ENCODE measurements around the gene HS3ST3A1.
A peak's percentile ranks its signal among the peaks of the same experiment; 100 is the strongest.

The HS3ST3A1 gene

DNA sequence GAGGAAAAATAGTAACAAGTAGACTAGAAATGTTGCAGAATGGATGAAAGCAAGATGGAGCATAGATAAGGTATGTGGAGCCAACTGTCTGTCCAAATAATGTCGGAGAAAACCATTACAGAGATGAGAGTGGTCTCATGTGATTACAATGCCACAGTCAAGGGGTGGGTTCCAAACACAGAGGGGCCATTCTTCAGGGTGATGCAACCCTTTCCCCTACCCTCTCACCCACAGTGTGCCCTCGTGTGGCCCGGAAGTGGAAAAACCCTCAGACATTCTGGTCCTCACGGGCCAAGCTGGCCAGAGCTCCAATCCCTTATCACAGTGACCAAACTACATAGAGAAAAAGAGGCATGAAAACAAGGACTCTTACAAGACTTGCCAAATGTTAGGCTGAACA is 17.7 kb upstream of the HS3ST3A1 start:
- H2AFZ ChIP-seq, result no peak overlapping the region
- H3K4me1 ChIP-seq, result no peaks in the 10 kb centered on the region
- H3K9me3 ChIP-seq (ENCODE audit: control insufficient read depth, low read length), result no peaks in the 10 kb centered on the region
- H3K27me3 ChIP-seq (ENCODE audit: control insufficient read depth, insufficient read depth, low read length), result no peaks in the 10 kb centered on the region
- no peaks in the 10 kb centered on the region for H3K36me3 ChIP-seq (ENCODE audit: control insufficient read depth, insufficient read depth, low read length)
- H3K9ac ChIP-seq, result no peak overlapping the region
- no peak overlapping the region for H3K27ac ChIP-seq
- no peaks in the 10 kb centered on the region for H3K79me2 ChIP-seq
- H3K4me3 ChIP-seq (ENCODE audit: low read depth, low read length), result no peak overlapping the region
- TF ChIP-seq, protein P1, sequence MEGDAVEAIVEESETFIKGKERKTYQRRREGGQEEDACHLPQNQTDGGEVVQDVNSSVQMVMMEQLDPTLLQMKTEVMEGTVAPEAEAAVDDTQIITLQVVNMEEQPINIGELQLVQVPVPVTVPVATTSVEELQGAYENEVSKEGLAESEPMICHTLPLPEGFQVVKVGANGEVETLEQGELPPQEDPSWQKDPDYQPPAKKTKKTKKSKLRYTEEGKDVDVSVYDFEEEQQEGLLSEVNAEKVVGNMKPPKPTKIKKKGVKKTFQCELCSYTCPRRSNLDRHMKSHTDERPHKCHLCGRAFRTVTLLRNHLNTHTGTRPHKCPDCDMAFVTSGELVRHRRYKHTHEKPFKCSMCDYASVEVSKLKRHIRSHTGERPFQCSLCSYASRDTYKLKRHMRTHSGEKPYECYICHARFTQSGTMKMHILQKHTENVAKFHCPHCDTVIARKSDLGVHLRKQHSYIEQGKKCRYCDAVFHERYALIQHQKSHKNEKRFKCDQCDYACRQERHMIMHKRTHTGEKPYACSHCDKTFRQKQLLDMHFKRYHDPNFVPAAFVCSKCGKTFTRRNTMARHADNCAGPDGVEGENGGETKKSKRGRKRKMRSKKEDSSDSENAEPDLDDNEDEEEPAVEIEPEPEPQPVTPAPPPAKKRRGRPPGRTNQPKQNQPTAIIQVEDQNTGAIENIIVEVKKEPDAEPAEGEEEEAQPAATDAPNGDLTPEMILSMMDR (IDR thresholded peaks at IDR 0.05), result no peak
- H3K4me2 ChIP-seq (ENCODE audit: low read length), result no peak overlapping the region

- H2AFZ ChIP-seq, result no peak overlapping the region
- H3K9ac ChIP-seq, result no peak overlapping the region
- no peak overlapping the region for H3K4me3 ChIP-seq (ENCODE audit: low read depth, low read length)
- no peaks in the 10 kb centered on the region for H3K27me3 ChIP-seq (ENCODE audit: control insufficient read depth, insufficient read depth, low read length)
- no peak overlapping the region for H3K4me2 ChIP-seq (ENCODE audit: low read length)
- no peaks in the 10 kb centered on the region for H3K9me3 ChIP-seq (ENCODE audit: control insufficient read depth, low read length)
- no peaks in the 10 kb centered on the region for H3K36me3 ChIP-seq (ENCODE audit: control insufficient read depth, insufficient read depth, low read length)
- TF ChIP-seq, protein P1 (IDR thresholded peaks at IDR 0.05), result no peak
- no peaks in the 10 kb centered on the region for H3K79me2 ChIP-seq
- peaks cover 6% of the 10 kb centered on the region for H3K4me1 ChIP-seq
- no peak overlapping the region for H3K27ac ChIP-seq
These were observed 14.3 kb upstream of the HS3ST3A1 start for GRCh38 chr17:13616031-13616430.

GRCh38 chr17:13609941-13610340 is 8.2 kb upstream of the HS3ST3A1 start:
- TF ChIP-seq, protein P1 (IDR thresholded peaks at IDR 0.05), result no peak
- Histone ChIP-seq H3K27me3 (ENCODE audit: control insufficient read depth, insufficient read depth, low read length) (no peaks in the 10 kb centered on the region), H3K4me2 (ENCODE audit: low read length) (no peak overlapping the region), H3K79me2 (no peaks in the 10 kb centered on the region), H3K9me3 (ENCODE audit: control insufficient read depth, low read length) (no peaks in the 10 kb centered on the region), H3K27ac (no peak overlapping the region), H3K4me1 (peaks cover 12% of the 10 kb centered on the region), H3K36me3 (ENCODE audit: control insufficient read depth, insufficient read depth, low read length) (no peaks in the 10 kb centered on the region), H2AFZ (no peak overlapping the region), H3K9ac (no peak overlapping the region), H3K4me3 (ENCODE audit: low read depth, low read length) (no peak overlapping the region)

- Histone ChIP-seq H3K9me3 (ENCODE audit: control insufficient read depth, low read length) (no peaks in the 10 kb centered on the region), H3K79me2 (no peaks in the 10 kb centered on the region), H3K4me3 (ENCODE audit: low read depth, low read length) (no peak overlapping the region), H3K4me2 (ENCODE audit: low read length) (peak overlapping the region; percentile 55), H3K36me3 (ENCODE audit: control insufficient read depth, insufficient read depth, low read length) (no peaks in the 10 kb centered on the region), H3K27me3 (ENCODE audit: control insufficient read depth, insufficient read depth, low read length) (peaks cover 10% of the 10 kb centered on the region), H3K4me1 (no peaks in the 10 kb centered on the region), H2AFZ (peak overlapping the region; percentile 64), H3K27ac (no peak overlapping the region), H3K9ac (no peak overlapping the region)
- TF ChIP-seq, protein P1 (IDR thresholded peaks at IDR 0.05), result no peak
These were observed 380 bp downstream of the HS3ST3A1 start for GRCh38 chr17:13601322-13601775.
